Measurements from ENCODE around the gene FHIT. TPM values are rescaled to one million over a fixed set of nuclear protein-coding genes. Genes with fewer than 3 reads are reported as not detected.

The FHIT gene
- total RNA-seq, 4 donors from 2014 or later: 5.0 to 15.3 (median 8.3) TPM

DNA sequence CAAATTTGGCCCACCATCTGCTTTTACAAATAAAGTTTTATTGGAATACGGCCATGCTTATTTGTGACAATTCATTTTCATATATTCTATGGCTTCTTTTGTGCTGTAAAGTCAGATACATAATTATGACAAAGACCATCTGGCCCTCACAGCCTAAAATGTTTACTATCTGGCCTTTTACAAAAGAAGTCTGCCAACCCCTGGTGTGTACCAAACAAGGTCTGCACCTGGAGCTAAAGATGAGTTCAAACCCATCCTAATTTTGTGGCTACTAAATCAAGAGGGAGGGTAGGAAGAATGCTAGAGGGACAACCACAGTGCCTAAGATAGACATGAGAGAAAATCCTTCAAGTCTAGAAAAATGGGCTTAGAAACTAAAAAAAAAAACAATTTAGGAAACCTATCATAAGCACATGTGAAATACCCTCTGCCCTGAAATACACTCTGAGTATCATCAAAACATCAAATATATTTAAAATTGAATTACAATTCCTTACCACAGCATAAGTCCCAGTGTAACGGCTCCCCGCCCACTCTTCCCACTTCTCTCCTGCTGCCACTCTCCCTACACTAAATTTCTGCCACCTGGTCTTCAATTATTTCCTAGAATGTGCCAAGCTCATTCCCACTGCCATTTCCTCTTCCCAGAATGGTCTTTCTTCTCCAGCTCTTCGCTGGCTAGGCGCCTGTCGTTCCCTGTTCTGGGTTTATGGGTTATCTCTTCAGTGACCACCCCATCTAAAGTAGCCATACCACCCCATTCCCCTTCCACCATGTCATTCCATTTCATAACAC lies 1250.7 kb downstream of the FHIT start:
- TF ChIP-seq, protein P1, sequence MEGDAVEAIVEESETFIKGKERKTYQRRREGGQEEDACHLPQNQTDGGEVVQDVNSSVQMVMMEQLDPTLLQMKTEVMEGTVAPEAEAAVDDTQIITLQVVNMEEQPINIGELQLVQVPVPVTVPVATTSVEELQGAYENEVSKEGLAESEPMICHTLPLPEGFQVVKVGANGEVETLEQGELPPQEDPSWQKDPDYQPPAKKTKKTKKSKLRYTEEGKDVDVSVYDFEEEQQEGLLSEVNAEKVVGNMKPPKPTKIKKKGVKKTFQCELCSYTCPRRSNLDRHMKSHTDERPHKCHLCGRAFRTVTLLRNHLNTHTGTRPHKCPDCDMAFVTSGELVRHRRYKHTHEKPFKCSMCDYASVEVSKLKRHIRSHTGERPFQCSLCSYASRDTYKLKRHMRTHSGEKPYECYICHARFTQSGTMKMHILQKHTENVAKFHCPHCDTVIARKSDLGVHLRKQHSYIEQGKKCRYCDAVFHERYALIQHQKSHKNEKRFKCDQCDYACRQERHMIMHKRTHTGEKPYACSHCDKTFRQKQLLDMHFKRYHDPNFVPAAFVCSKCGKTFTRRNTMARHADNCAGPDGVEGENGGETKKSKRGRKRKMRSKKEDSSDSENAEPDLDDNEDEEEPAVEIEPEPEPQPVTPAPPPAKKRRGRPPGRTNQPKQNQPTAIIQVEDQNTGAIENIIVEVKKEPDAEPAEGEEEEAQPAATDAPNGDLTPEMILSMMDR (IDR thresholded peaks at IDR 0.05): no peak
- no peak for TF ChIP-seq POLR2A (IDR thresholded peaks at IDR 0.05)
- intact Hi-C loops (cut with DNase I; ENCODE audit: low total_unique reads): no loop called here
- WGBS, 2 donors: 94% methylated on average over 6 of the region's 6 CpGs
- DNase-seq (ENCODE audit: low spot score in 2 of 2): no peak
- H3K4me3 ChIP-seq (ENCODE audit: low read depth, poor library complexity, severe bottlenecking): no peak overlapping the region

DNA sequence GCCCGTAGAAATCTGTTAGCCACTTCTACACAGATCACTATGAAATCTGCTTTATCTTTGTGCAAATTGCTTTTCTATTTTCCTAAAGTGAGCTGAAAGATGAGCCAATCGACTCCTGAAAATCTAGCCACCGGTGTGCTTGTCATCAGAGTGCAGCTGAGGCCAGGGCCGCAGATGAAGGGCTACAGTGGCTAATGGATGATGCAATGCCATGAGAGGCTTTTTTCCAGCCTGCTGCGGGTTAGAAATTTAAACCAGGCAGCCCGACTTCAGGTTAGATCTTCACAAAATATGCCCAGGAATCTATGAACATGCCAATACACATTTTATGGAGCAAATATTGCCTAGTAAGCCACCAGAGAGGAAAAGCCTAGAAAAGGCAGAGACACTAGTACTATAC lies 1253.2 kb downstream of the FHIT start:
- DNase-seq (ENCODE audit: low spot score in 2 of 2): no peak
- 67 to 70% methylated on average over 6 of the region's 6 CpGs for WGBS, 2 donors
- no peak for TF ChIP-seq POLR2A (IDR thresholded peaks at IDR 0.05)
- TF ChIP-seq, protein P1 (IDR thresholded peaks at IDR 0.05): no peak
- H3K4me3 ChIP-seq (ENCODE audit: low read depth, poor library complexity, severe bottlenecking): no peak overlapping the region
- intact Hi-C loops (cut with DNase I; ENCODE audit: low total_unique reads): loop anchor here (10.0 kb wide), 1 partner anchor 1187 kb away; no protein-coding TSS in a partner anchor

DNA sequence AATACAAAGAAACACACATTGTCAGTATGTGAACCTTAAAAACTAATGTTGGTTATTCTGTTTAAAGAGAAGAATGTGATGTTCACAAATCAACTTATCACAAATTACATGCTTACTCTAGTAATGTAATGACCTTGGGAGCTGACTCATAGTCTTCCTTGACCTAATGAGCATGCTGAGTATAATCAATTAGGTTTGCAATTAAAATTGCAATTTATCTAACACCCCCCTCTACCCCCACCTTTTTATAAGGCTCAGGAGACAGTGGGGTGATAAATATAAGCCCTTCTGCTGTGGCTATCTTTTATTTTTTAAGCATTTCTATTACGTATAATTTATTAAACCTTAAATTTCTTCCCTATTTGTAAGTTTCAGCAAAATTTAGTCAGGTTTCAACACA lies 1253.7 kb downstream of the FHIT start:
- DNase-seq (ENCODE audit: low spot score in 2 of 2): no peak
- 96 to 100% methylated on average over 1 of the region's 1 CpG for WGBS, 2 donors
- no peak for TF ChIP-seq POLR2A (IDR thresholded peaks at IDR 0.05)
- TF ChIP-seq, protein P1 (IDR thresholded peaks at IDR 0.05): no peak
- no peak overlapping the region for H3K4me3 ChIP-seq (ENCODE audit: low read depth, poor library complexity, severe bottlenecking)
- intact Hi-C loops (cut with DNase I; ENCODE audit: low total_unique reads): loop anchor here (10.0 kb wide), 1 partner anchor 1187 kb away; no protein-coding TSS in a partner anchor

DNA sequence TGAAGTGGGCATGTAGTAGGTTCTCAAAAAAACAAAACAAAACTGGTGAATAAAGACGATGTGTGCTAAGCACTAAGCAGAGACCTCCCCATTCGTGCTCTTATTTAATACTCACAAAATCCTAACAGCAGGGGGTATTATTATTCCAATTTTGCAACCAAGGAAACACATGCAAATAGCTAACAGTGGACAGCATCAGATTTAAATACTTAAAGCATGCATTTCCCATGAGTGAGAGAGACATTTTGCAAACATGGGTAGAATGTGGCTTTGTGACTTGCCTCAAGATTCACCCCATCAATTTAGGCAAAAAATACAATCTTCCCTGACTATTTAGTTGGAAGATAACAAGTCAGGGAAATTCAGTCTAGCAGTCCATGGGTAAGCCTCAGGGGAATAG lies 1255.2 kb downstream of the FHIT start:
- intact Hi-C loops (cut with DNase I; ENCODE audit: low total_unique reads): loop anchor here (10.0 kb wide), 1 partner anchor 1189 kb away; no protein-coding TSS in a partner anchor
- TF ChIP-seq POLR2A (IDR thresholded peaks at IDR 0.05): no peak
- TF ChIP-seq, protein P1 (IDR thresholded peaks at IDR 0.05): no peak
- no peak for DNase-seq (ENCODE audit: low spot score in 2 of 2)
- no peak overlapping the region for H3K4me3 ChIP-seq (ENCODE audit: low read depth, poor library complexity, severe bottlenecking)
- 66 to 67% methylated on average over 2 of the region's 2 CpGs for WGBS, 2 donors

DNA sequence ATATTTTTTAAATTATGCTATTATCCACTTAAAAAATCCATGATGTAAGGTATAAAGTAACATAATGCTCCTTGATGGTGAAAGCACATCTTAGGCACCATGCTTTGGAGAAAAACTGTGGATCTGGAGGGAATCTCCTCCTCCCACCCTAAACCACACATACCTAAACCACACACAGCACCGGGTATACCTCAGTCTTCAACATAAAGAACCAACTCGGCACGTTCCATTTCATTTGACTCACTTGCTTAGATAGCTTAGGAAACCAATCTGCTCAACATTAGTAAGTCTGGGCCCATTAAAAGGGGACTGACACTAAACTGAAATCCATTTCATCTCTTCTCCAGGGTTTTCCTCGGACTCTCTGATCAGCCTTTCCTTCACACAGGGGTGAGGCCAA lies 1255.7 kb downstream of the FHIT start:
- 86% methylated on average over 4 of the region's 4 CpGs for WGBS, 2 donors
- intact Hi-C loops (cut with DNase I; ENCODE audit: low total_unique reads): loop anchor here (10.0 kb wide), 1 partner anchor 1189 kb away; no protein-coding TSS in a partner anchor
- no peak overlapping the region for H3K4me3 ChIP-seq (ENCODE audit: low read depth, poor library complexity, severe bottlenecking)
- no peak for TF ChIP-seq POLR2A (IDR thresholded peaks at IDR 0.05)
- TF ChIP-seq, protein P1 (IDR thresholded peaks at IDR 0.05): no peak
- no peak for DNase-seq (ENCODE audit: low spot score in 2 of 2)
